Measurements from ENCODE around the gene FAAP20. TPM values are rescaled to one million over a fixed set of nuclear protein-coding genes. Genes with fewer than 3 reads are reported as not detected.
A peak's percentile ranks its signal among the peaks of the same experiment; 100 is the strongest.

The FAAP20 gene
- total RNA-seq, 1 experiment from 2014 or later, result 72.1 TPM

DNA sequence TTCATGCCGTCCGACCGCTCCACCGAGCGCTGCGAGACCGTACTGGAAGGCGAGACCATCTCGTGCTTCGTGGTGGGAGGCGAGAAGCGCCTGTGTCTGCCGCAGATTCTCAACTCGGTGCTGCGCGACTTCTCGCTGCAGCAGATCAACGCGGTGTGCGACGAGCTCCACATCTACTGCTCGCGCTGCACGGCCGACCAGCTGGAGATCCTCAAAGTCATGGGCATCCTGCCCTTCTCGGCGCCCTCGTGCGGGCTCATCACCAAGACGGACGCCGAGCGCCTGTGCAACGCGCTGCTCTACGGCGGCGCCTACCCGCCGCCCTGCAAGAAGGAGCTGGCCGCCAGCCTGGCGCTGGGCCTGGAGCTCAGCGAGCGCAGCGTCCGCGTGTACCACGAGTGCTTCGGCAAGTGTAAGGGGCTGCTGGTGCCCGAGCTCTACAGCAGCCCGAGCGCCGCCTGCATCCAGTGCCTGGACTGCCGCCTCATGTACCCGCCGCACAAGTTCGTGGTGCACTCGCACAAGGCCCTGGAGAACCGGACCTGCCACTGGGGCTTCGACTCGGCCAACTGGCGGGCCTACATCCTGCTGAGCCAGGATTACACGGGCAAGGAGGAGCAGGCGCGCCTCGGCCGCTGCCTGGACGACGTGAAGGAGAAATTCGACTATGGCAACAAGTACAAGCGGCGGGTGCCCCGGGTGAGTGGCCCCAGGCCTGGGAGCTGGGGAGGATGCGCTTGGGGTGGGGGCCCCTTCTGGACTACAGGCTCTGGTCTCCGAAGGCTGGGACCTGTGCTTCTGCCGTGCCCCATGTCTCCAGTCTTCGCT, 34.7 kb upstream of the FAAP20 start:
- TSS peak; percentile 43 for BruUV-seq (replicated peaks)
- Histone ChIP-seq H3K27ac (no peak overlapping the region), H3K4me3 (peak overlapping the region; percentile 93), H3K4me1 (replicated peaks; ENCODE audit: insufficient read depth) (peaks cover 30% of the 10 kb centered on the region), H4K20me1 (ENCODE audit: insufficient read depth) (peaks cover 55% of the 10 kb centered on the region), H3K36me3 (ENCODE audit: low read depth) (no peaks in the 10 kb centered on the region), H3K4me2 (peak overlapping the region; percentile 99), H3K79me2 (ENCODE audit: low read depth) (peaks cover 58% of the 10 kb centered on the region), H3K9me3 (ENCODE audit: insufficient read depth, low read depth) (no peaks in the 10 kb centered on the region), H3K27me3 (ENCODE audit: insufficient read depth, low read depth) (no peaks in the 10 kb centered on the region), H2AFZ (no peak overlapping the region), H3K9me2 (ENCODE audit: insufficient read depth) (no peaks in the 10 kb centered on the region), H3F3A (ENCODE audit: insufficient read depth, low read depth) (peaks cover 13% of the 10 kb centered on the region)
- ChIA-PET CTCF (interaction anchor here (0.7 kb wide), 1 partner anchor 30 kb away, joined by 4 read pairs; no protein-coding TSS in a partner anchor), POLR2A (ENCODE audit: unreplicated experiment) (interaction anchor here (0.7 kb wide), 1 partner anchor 82 kb away, joined by 3 read pairs; no protein-coding TSS in a partner anchor)
- TF ChIP-seq EZH2 (IDR thresholded peaks at IDR 0.05; ENCODE audit: low read depth), result no peak
- TF ChIP-seq, protein P1, sequence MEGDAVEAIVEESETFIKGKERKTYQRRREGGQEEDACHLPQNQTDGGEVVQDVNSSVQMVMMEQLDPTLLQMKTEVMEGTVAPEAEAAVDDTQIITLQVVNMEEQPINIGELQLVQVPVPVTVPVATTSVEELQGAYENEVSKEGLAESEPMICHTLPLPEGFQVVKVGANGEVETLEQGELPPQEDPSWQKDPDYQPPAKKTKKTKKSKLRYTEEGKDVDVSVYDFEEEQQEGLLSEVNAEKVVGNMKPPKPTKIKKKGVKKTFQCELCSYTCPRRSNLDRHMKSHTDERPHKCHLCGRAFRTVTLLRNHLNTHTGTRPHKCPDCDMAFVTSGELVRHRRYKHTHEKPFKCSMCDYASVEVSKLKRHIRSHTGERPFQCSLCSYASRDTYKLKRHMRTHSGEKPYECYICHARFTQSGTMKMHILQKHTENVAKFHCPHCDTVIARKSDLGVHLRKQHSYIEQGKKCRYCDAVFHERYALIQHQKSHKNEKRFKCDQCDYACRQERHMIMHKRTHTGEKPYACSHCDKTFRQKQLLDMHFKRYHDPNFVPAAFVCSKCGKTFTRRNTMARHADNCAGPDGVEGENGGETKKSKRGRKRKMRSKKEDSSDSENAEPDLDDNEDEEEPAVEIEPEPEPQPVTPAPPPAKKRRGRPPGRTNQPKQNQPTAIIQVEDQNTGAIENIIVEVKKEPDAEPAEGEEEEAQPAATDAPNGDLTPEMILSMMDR (conservative IDR thresholded peaks at IDR 0.05), result no peak
- intact Hi-C loops (cut with micrococcal nuclease; ENCODE audit: unreplicated experiment), result loop anchor here (5.0 kb wide), 1 partner anchor 83 kb away; no protein-coding TSS in a partner anchor
- DNase-seq, result peak; percentile 35 to 36

DNA sequence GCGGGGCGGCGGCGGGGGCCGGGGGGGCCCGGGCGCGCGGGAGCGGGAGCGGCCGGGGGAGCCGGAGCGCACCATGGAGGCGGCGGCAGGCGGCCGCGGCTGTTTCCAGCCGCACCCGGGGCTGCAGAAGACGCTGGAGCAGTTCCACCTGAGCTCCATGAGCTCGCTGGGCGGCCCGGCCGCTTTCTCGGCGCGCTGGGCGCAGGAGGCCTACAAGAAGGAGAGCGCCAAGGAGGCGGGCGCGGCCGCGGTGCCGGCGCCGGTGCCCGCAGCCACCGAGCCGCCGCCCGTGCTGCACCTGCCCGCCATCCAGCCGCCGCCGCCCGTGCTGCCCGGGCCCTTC, 34.1 kb upstream of the FAAP20 start:
- no TSS peak for BruUV-seq (replicated peaks)
- H3K4me2 ChIP-seq, result peak overlapping the region; percentile 99
- no peaks in the 10 kb centered on the region for H3K36me3 ChIP-seq (ENCODE audit: low read depth)
- intact Hi-C loops (cut with micrococcal nuclease; ENCODE audit: unreplicated experiment), result loop anchor here (5.0 kb wide), 1 partner anchor 84 kb away; no protein-coding TSS in a partner anchor
- no peaks in the 10 kb centered on the region for H3K9me3 ChIP-seq (ENCODE audit: insufficient read depth, low read depth)
- peak overlapping the region; percentile 93 for H3K4me3 ChIP-seq
- peaks cover 52% of the 10 kb centered on the region for H3K79me2 ChIP-seq (ENCODE audit: low read depth)
- H3K27ac ChIP-seq, result no peak overlapping the region
- DNase-seq, result no peak
- H3K27me3 ChIP-seq (ENCODE audit: insufficient read depth, low read depth), result no peaks in the 10 kb centered on the region
- no peaks in the 10 kb centered on the region for H3K9me2 ChIP-seq (ENCODE audit: insufficient read depth)
- H3F3A ChIP-seq (ENCODE audit: insufficient read depth, low read depth), result peaks cover 7% of the 10 kb centered on the region; the same call in 1 of the 2 replicates
- H4K20me1 ChIP-seq (ENCODE audit: insufficient read depth), result peaks cover 49% of the 10 kb centered on the region
- peaks cover 24% of the 10 kb centered on the region for H3K4me1 ChIP-seq (replicated peaks; ENCODE audit: insufficient read depth)
- no peak overlapping the region for H2AFZ ChIP-seq
- TF ChIP-seq EZH2 (IDR thresholded peaks at IDR 0.05; ENCODE audit: low read depth), result no peak
- TF ChIP-seq, protein P1 (conservative IDR thresholded peaks at IDR 0.05), result no peak
- ChIA-PET CTCF (interaction anchor here (0.6 kb wide), 1 partner anchor 29 kb away, joined by 4 read pairs; no protein-coding TSS in a partner anchor), POLR2A (ENCODE audit: unreplicated experiment) (interaction anchor here (0.7 kb wide), 1 partner anchor 83 kb away, joined by 3 read pairs; no protein-coding TSS in a partner anchor)

- peaks cover 19% of the 10 kb centered on the region for H3K4me1 ChIP-seq (replicated peaks; ENCODE audit: insufficient read depth)
- H3K27me3 ChIP-seq (ENCODE audit: insufficient read depth, low read depth), result no peaks in the 10 kb centered on the region
- intact Hi-C loops (cut with micrococcal nuclease; ENCODE audit: unreplicated experiment), result loop anchor here (5.0 kb wide), 1 partner anchor 84 kb away; no protein-coding TSS in a partner anchor
- H2AFZ ChIP-seq, result peak within 1 kb of the TSS; percentile 94; the same call in 1 of the 2 replicates
- BruUV-seq (replicated peaks), result no TSS peak
- H3K79me2 ChIP-seq (ENCODE audit: low read depth), result peaks cover 47% of the 10 kb centered on the region
- H3K36me3 ChIP-seq (ENCODE audit: low read depth), result no peaks in the 10 kb centered on the region
- no peaks in the 10 kb centered on the region for H3K9me3 ChIP-seq (ENCODE audit: insufficient read depth, low read depth)
- H3K27ac ChIP-seq, result peak within 1 kb of the TSS; percentile 72
- TF ChIP-seq, protein P1 (conservative IDR thresholded peaks at IDR 0.05), result no peak
- TF ChIP-seq EZH2 (IDR thresholded peaks at IDR 0.05; ENCODE audit: low read depth), result no peak
- H3K4me2 ChIP-seq, result peak within 1 kb of the TSS; percentile 99
- CTCF ChIA-PET, result interaction anchor here (0.6 kb wide), 1 partner anchor 29 kb away, joined by 4 read pairs; no protein-coding TSS in a partner anchor
- peaks cover 3% of the 10 kb centered on the region; the same call in 1 of the 2 replicates for H3F3A ChIP-seq (ENCODE audit: insufficient read depth, low read depth)
- peaks cover 44% of the 10 kb centered on the region for H4K20me1 ChIP-seq (ENCODE audit: insufficient read depth)
- POLR2A ChIA-PET (ENCODE audit: unreplicated experiment), result interaction anchor here (0.6 to 1.0 kb wide), 3 partner anchors 20 to 432 kb away, joined by 3 to 9 read pairs (median 3); no protein-coding TSS in a partner anchor
- H3K4me3 ChIP-seq, result peak within 1 kb of the TSS; percentile 93
- no peaks in the 10 kb centered on the region for H3K9me2 ChIP-seq (ENCODE audit: insufficient read depth)
- no peak for DNase-seq
Observed at GRCh38 chr1:2228157-2228594, 33.6 kb upstream of the FAAP20 start, which contains the start of gene SKI. Gene SKI, plus strand, starts transcription at chr1:2228319. Its CDS starts 448 bp downstream, at chr1:2228767.

Data from PC-9 (cell line).